Measurements from ENCODE around the gene ENTR1. TPM values are rescaled to one million over a fixed set of nuclear protein-coding genes. Genes with fewer than 3 reads are reported as not detected.

The ENTR1 gene
- total and polyA plus RNA-seq, 2 of the 4 experiments (the other 2 are of a cell fraction) = 14.5 to 37.3 TPM

DNA sequence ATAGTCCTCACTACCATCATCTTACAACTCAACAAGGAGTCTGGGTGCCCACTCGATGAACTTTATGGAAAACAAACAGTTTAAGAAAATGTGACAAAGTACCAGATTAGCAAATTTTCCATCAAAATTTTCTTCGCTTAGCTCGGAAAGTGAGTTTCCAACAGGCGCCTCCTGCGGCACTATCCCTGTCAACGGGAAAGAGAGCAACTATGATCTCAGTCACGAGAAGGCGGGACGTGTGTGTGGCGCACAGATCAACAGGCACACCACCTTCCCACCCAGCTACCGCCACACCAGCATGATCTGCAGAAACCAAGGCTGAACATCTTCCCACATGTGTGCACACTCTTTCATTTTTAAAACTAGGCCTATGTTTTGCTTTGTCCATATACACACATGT, 42.9 kb upstream of the ENTR1 start:
- Histone ChIP-seq H2BK15ac (ENCODE audit: low read depth, low read length) (no peak overlapping the region), H3K36me3 (ENCODE audit: control insufficient read depth, insufficient read depth, low read length) (peaks cover 77% of the 10 kb centered on the region), H2AFZ (replicated peaks; ENCODE audit: low read length, poor library complexity) (no peak overlapping the region), H3K4me2 (ENCODE audit: low read depth, low read length) (no peak overlapping the region), H3K56ac (ENCODE audit: extremely low read depth, insufficient read depth, low read length) (no peak overlapping the region), H3K18ac (ENCODE audit: low read depth, low read length) (no peak overlapping the region), H3K9ac (ENCODE audit: low read depth, low read length) (no peak overlapping the region), H3K9me3 (ENCODE audit: control insufficient read depth, insufficient read depth, low read length) (no peaks in the 10 kb centered on the region), H3K4me3 (ENCODE audit: insufficient read depth, low read depth, low read length) (no peak overlapping the region), H4K5ac (ENCODE audit: low read depth, low read length) (no peak overlapping the region), H3K79me1 (ENCODE audit: low read depth in 1 of 2, low read length in 2 of 2) (peaks cover 11 to 25% of the 10 kb centered on the region in 2 experiments; a peak in 2 of 4 replicates), H2AK9ac (replicated peaks; ENCODE audit: low read depth, low read length, poor library complexity) (no peak overlapping the region), H3K27me3 (ENCODE audit: control insufficient read depth, insufficient read depth, low read length) (no peaks in the 10 kb centered on the region), H3K9me1 (ENCODE audit: insufficient read depth, low read length) (no peaks in the 10 kb centered on the region), H2BK120ac (ENCODE audit: low read depth, low read length) (no peak overlapping the region), H3K4me1 (ENCODE audit: control insufficient read depth, insufficient read depth, low read length) (no peaks in the 10 kb centered on the region), H3K27ac (ENCODE audit: insufficient read depth, low read length) (no peak overlapping the region), H4K91ac (ENCODE audit: insufficient read depth, low read depth, low read length) (no peak overlapping the region), H3K4ac (ENCODE audit: low read depth, low read length) (no peak overlapping the region), H2BK20ac (ENCODE audit: low read depth, low read length) (no peak overlapping the region), H2AK5ac (ENCODE audit: low read depth, low read length) (no peak overlapping the region), H4K20me1 (ENCODE audit: insufficient read depth, low read length) (peaks cover 14% of the 10 kb centered on the region), H2BK5ac (ENCODE audit: low read depth, low read length, poor library complexity, severe bottlenecking) (no peak overlapping the region), H4K8ac (ENCODE audit: low read depth in 2 of 2, low read length in 2 of 2) (no peak overlapping the region), H3K23ac (ENCODE audit: low read depth, low read length) (no peak overlapping the region), H3K14ac (replicated peaks; ENCODE audit: low read depth, low read length) (no peak overlapping the region)
- no peak for DNase-seq
- 95% methylated on average over 9 of the region's 11 CpGs; no CpG with 5 or more reads in 1 of the 2 experiments for WGBS, 2 experiments (ENCODE audit: extremely low coverage in 2 of 2, insufficient read length in 1 of 2)
- dilution Hi-C loops (cut with HindIII; ENCODE audit: low sequenced_read_pairs, unreplicated experiment) = no loop called here
- intact Hi-C loops (cut with micrococcal nuclease) = no loop called here
- no TSS peak for BruUV-seq (replicated peaks)
- in situ Hi-C loops (cut with MboI; ENCODE audit: low sequenced_read_pairs) = no loop called here
- CTCF ChIA-PET = no interaction called here
- TF ChIP-seq RCOR1 (IDR thresholded peaks at IDR 0.05; ENCODE audit: insufficient replicate concordance, low read length) (no peak), MAZ (IDR thresholded peaks at IDR 0.05; ENCODE audit: borderline replicate concordance, low read depth, low read length) (no peak), MXI1 (IDR thresholded peaks at IDR 0.05; ENCODE audit: borderline replicate concordance, low read depth, low read length) (no peak), FOS (IDR thresholded peaks at IDR 0.05; ENCODE audit: low read depth, low read length) (no peak), RFX5 (IDR thresholded peaks at IDR 0.05; ENCODE audit: low read depth, low read length) (no peak), CEBPB (IDR thresholded peaks at IDR 0.05; ENCODE audit: low read depth, low read length) (no peak), RAD21 (IDR thresholded peaks at IDR 0.05; ENCODE audit: low read length) (no peak), POLR2A (IDR thresholded peaks at IDR 0.05; ENCODE audit: low read depth, low read length) (no peak), CHD1 (IDR thresholded peaks at IDR 0.05; ENCODE audit: low read depth, low read length) (no peak)
- TF ChIP-seq, protein P1, sequence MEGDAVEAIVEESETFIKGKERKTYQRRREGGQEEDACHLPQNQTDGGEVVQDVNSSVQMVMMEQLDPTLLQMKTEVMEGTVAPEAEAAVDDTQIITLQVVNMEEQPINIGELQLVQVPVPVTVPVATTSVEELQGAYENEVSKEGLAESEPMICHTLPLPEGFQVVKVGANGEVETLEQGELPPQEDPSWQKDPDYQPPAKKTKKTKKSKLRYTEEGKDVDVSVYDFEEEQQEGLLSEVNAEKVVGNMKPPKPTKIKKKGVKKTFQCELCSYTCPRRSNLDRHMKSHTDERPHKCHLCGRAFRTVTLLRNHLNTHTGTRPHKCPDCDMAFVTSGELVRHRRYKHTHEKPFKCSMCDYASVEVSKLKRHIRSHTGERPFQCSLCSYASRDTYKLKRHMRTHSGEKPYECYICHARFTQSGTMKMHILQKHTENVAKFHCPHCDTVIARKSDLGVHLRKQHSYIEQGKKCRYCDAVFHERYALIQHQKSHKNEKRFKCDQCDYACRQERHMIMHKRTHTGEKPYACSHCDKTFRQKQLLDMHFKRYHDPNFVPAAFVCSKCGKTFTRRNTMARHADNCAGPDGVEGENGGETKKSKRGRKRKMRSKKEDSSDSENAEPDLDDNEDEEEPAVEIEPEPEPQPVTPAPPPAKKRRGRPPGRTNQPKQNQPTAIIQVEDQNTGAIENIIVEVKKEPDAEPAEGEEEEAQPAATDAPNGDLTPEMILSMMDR (conservative IDR thresholded peaks at IDR 0.05; ENCODE audit: low read depth, low read length) = no peak
- TF ChIP-seq, protein P2, sequence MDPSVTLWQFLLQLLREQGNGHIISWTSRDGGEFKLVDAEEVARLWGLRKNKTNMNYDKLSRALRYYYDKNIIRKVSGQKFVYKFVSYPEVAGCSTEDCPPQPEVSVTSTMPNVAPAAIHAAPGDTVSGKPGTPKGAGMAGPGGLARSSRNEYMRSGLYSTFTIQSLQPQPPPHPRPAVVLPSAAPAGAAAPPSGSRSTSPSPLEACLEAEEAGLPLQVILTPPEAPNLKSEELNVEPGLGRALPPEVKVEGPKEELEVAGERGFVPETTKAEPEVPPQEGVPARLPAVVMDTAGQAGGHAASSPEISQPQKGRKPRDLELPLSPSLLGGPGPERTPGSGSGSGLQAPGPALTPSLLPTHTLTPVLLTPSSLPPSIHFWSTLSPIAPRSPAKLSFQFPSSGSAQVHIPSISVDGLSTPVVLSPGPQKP (IDR thresholded peaks at IDR 0.05; ENCODE audit: borderline replicate concordance, low read depth, low read length) = no peak
- POLR2A ChIA-PET (ENCODE audit: unreplicated experiment) = no interaction called here
- ATAC-seq (ENCODE audit: low read depth) = no peak

All from IMR-90 (cell line).